Suprapubic skin (tissue), 4 donors: ENCODE results near the gene NELL1.

Experiments used
- POLR2A ChIP-seq, 2 donors: fragments of 450-650 bp; IDR thresholded peaks; one replicate each; pipeline ENCODE4 v1.6.1; 2017; ENCODE audit warnings: antibody characterized with exemption in 2 of 2, mild to moderate bottlenecking in 2 of 2, moderate library complexity in 2 of 2
- POLR2AphosphoS5 ChIP-seq, 3 donors: sonication (generic); formaldehyde crosslinking; IDR thresholded peaks; one replicate each; pipeline ENCODE4 v1.6.1; 2017; ENCODE audit warnings: antibody characterized with exemption in 3 of 3
- TF ChIP-seq, protein P1 (sequence below), 2 donors: fragments of 200-600 bp in 1 of 2; fragments of 450-650 bp in 1 of 2; sonication (generic) in 1 of 2; IDR thresholded peaks; one replicate each; pipeline ENCODE4 v1.5.1; 2016 to 2019; ENCODE audit warnings: antibody characterized with exemption in 2 of 2, mild to moderate bottlenecking in 1 of 2, moderate library complexity in 1 of 2

- TF ChIP-seq, protein P1, sequence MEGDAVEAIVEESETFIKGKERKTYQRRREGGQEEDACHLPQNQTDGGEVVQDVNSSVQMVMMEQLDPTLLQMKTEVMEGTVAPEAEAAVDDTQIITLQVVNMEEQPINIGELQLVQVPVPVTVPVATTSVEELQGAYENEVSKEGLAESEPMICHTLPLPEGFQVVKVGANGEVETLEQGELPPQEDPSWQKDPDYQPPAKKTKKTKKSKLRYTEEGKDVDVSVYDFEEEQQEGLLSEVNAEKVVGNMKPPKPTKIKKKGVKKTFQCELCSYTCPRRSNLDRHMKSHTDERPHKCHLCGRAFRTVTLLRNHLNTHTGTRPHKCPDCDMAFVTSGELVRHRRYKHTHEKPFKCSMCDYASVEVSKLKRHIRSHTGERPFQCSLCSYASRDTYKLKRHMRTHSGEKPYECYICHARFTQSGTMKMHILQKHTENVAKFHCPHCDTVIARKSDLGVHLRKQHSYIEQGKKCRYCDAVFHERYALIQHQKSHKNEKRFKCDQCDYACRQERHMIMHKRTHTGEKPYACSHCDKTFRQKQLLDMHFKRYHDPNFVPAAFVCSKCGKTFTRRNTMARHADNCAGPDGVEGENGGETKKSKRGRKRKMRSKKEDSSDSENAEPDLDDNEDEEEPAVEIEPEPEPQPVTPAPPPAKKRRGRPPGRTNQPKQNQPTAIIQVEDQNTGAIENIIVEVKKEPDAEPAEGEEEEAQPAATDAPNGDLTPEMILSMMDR (IDR thresholded peaks at IDR 0.05): no peak
- TF ChIP-seq POLR2A (IDR thresholded peaks at IDR 0.05): no peak
- no peak for TF ChIP-seq POLR2AphosphoS5 (IDR thresholded peaks at IDR 0.05)
These were observed 206.5 kb downstream of the NELL1 start for GRCh38 chr11:20875889-20876288.
